ENCODE measurements around the gene DENND1B. TPM values are rescaled to one million over a fixed set of nuclear protein-coding genes. Genes with fewer than 3 reads are reported as not detected.

The DENND1B gene
- total and polyA plus RNA-seq, 9 of the 15 experiments (the other 6 are each of a cell fraction or from before 2014, with no cell fraction given) = 2.1 to 12.1 (median 7.5) TPM

DNA sequence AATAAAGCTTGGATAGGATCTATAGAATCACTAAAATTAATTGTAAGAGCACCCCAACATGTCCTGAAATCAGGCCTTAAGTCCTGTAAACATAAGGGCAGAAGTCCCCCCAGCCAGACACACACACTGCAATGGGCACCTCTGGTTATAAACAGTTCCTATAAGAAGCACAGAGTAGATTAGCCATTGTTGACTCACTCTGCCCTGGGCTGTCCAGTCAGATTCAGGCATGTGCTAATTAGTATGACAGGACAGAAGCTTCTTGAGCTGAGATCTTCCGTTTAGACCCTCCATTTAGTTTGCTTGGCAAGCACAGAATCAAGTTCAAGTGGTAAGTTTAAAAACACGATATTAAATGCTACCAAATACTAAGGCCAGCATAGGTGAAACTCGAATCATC is 11.8 kb upstream of the DENND1B start:
- BruUV-seq (replicated peaks) = no TSS peak
- Histone ChIP-seq H3K9me3 (replicated peaks; ENCODE audit: control insufficient read depth, insufficient read depth, low read depth, low read length) (no peaks in the 10 kb centered on the region), H3K4me1 (replicated peaks in 1 of 2; ENCODE audit: control insufficient read depth in 2 of 2, insufficient read depth in 2 of 2, low read length in 2 of 2) (peaks cover 3 to 6% of the 10 kb centered on the region in 2 experiments; a peak in 3 of 5 replicates), H3K4me2 (ENCODE audit: insufficient read depth, low read length) (no peak overlapping the region), H3K27me3 (ENCODE audit: control insufficient read depth in 2 of 2, insufficient read depth in 2 of 2, low read length in 2 of 2) (no peaks in the 10 kb centered on the region), H3K9ac (ENCODE audit: insufficient read depth in 1 of 2, low read depth in 2 of 2, low read length in 2 of 2) (no peak overlapping the region), H3K36me3 (ENCODE audit: control insufficient read depth, insufficient read depth, low read length) (no peaks in the 10 kb centered on the region), H3K4me3 (no peak overlapping the region), H2AFZ (ENCODE audit: low read depth, low read length) (no peak overlapping the region), H3K79me2 (ENCODE audit: control insufficient read depth, insufficient read depth, low read length) (no peaks in the 10 kb centered on the region), H3K27ac (ENCODE audit: extremely low read depth, low read depth, low read length) (no peak overlapping the region), H3K9me1 (ENCODE audit: control insufficient read depth, insufficient read depth, low read length) (no peaks in the 10 kb centered on the region), H4K20me1 (replicated peaks; ENCODE audit: control insufficient read depth, insufficient read depth, low read length) (no peaks in the 10 kb centered on the region)
- in situ Hi-C loops (cut with MboI) = no loop called here
- intact Hi-C loops (cut with micrococcal nuclease) = no loop called here
- ATAC-seq (no peak), FAIRE-seq (no peak), DNase-seq (ENCODE audit: extremely low read depth in 1 of 4, low spot score in 3 of 4) (no peak)
- 2% methylated on average over 3 of the region's 3 CpGs for WGBS (ENCODE audit: insufficient coverage, low coverage, missing lambda C conversion rate)
- ChIA-PET CTCF (ENCODE audit: low intra/inter-chr PET ratio) (no interaction called here), POLR2A (interaction anchor here (1.6 kb wide), 1 partner anchor 11 kb away, joined by 4 read pairs; no protein-coding TSS in a partner anchor)
- TF ChIP-seq, protein P1, sequence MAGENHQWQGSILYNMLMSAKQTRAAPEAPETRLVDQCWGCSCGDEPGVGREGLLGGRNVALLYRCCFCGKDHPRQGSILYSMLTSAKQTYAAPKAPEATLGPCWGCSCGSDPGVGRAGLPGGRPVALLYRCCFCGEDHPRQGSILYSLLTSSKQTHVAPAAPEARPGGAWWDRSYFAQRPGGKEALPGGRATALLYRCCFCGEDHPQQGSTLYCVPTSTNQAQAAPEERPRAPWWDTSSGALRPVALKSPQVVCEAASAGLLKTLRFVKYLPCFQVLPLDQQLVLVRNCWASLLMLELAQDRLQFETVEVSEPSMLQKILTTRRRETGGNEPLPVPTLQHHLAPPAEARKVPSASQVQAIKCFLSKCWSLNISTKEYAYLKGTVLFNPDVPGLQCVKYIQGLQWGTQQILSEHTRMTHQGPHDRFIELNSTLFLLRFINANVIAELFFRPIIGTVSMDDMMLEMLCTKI (IDR thresholded peaks at IDR 0.05; ENCODE audit: partially characterized antibody) = no peak
- TF ChIP-seq ZNF717 (CRISPR knock-in tag; IDR thresholded peaks at IDR 0.05) (no peak), SRF (CRISPR knock-in tag; IDR thresholded peaks at IDR 0.05) (no peak), RBM15 (IDR thresholded peaks at IDR 0.05; ENCODE audit: insufficient read depth, low read length) (no peak), ZFX (CRISPR knock-in tag; IDR thresholded peaks at IDR 0.05) (no peak), GATAD2B (IDR thresholded peaks at IDR 0.05; ENCODE audit: borderline replicate concordance) (no peak), ETS2 (tag; IDR thresholded peaks at IDR 0.05; ENCODE audit: borderline replicate concordance, poor library complexity, severe bottlenecking) (no peak), COPS2 (conservative IDR thresholded peaks at IDR 0.05) (no peak), ADNP (tag; IDR thresholded peaks at IDR 0.05) (no peak), POLR3G (IDR thresholded peaks at IDR 0.05; ENCODE audit: extremely low read depth, insufficient read length, insufficient replicate concordance) (no peak), PHTF2 (CRISPR knock-in tag; IDR thresholded peaks at IDR 0.05) (no peak), TAF1 (IDR thresholded peaks at IDR 0.05; ENCODE audit: control insufficient read depth, extremely low read depth, insufficient read depth, low read length, severe bottlenecking) (no peak)
- TF ChIP-seq, protein P2, sequence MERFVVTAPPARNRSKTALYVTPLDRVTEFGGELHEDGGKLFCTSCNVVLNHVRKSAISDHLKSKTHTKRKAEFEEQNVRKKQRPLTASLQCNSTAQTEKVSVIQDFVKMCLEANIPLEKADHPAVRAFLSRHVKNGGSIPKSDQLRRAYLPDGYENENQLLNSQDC (CRISPR knock-in tag; IDR thresholded peaks at IDR 0.05) = no peak
- TF ChIP-seq, protein P3, sequence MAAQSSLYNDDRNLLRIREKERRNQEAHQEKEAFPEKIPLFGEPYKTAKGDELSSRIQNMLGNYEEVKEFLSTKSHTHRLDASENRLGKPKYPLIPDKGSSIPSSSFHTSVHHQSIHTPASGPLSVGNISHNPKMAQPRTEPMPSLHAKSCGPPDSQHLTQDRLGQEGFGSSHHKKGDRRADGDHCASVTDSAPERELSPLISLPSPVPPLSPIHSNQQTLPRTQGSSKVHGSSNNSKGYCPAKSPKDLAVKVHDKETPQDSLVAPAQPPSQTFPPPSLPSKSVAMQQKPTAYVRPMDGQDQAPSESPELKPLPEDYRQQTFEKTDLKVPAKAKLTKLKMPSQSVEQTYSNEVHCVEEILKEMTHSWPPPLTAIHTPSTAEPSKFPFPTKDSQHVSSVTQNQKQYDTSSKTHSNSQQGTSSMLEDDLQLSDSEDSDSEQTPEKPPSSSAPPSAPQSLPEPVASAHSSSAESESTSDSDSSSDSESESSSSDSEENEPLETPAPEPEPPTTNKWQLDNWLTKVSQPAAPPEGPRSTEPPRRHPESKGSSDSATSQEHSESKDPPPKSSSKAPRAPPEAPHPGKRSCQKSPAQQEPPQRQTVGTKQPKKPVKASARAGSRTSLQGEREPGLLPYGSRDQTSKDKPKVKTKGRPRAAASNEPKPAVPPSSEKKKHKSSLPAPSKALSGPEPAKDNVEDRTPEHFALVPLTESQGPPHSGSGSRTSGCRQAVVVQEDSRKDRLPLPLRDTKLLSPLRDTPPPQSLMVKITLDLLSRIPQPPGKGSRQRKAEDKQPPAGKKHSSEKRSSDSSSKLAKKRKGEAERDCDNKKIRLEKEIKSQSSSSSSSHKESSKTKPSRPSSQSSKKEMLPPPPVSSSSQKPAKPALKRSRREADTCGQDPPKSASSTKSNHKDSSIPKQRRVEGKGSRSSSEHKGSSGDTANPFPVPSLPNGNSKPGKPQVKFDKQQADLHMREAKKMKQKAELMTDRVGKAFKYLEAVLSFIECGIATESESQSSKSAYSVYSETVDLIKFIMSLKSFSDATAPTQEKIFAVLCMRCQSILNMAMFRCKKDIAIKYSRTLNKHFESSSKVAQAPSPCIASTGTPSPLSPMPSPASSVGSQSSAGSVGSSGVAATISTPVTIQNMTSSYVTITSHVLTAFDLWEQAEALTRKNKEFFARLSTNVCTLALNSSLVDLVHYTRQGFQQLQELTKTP (IDR thresholded peaks at IDR 0.05; ENCODE audit: low read depth in 1 of 2, partially characterized antibody in 2 of 2) = no peak
- TF ChIP-seq, protein P4, sequence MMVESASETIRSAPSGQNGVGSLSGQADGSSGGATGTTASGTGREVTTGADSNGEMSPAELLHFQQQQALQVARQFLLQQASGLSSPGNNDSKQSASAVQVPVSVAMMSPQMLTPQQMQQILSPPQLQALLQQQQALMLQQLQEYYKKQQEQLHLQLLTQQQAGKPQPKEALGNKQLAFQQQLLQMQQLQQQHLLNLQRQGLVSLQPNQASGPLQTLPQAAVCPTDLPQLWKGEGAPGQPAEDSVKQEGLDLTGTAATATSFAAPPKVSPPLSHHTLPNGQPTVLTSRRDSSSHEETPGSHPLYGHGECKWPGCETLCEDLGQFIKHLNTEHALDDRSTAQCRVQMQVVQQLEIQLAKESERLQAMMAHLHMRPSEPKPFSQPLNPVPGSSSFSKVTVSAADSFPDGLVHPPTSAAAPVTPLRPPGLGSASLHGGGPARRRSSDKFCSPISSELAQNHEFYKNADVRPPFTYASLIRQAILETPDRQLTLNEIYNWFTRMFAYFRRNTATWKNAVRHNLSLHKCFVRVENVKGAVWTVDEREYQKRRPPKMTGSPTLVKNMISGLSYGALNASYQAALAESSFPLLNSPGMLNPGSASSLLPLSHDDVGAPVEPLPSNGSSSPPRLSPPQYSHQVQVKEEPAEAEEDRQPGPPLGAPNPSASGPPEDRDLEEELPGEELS (CRISPR knock-in tag; IDR thresholded peaks at IDR 0.05; ENCODE audit: borderline replicate concordance) = no peak
